GM19468 (cell line): ENCODE data around the gene IFIT1B.
"Not testable (repeated sequence)": the region's sequence is repeated elsewhere in the genome, so short reads cannot be mapped to it uniquely, and the experiment has no call there.

ENCODE experiments used
- ATAC-seq: cut with Tn5 transposase; IDR thresholded peaks from one replicate; pipeline ENCODE4 v1.9.1; 2021; ENCODE audit warnings: mild to moderate bottlenecking, moderate library complexity, moderate number of reproducible peaks; ENCODE audit not compliant: unreplicated experiment; ENCODE audit errors: extremely low read depth

The IFIT1B gene

DNA sequence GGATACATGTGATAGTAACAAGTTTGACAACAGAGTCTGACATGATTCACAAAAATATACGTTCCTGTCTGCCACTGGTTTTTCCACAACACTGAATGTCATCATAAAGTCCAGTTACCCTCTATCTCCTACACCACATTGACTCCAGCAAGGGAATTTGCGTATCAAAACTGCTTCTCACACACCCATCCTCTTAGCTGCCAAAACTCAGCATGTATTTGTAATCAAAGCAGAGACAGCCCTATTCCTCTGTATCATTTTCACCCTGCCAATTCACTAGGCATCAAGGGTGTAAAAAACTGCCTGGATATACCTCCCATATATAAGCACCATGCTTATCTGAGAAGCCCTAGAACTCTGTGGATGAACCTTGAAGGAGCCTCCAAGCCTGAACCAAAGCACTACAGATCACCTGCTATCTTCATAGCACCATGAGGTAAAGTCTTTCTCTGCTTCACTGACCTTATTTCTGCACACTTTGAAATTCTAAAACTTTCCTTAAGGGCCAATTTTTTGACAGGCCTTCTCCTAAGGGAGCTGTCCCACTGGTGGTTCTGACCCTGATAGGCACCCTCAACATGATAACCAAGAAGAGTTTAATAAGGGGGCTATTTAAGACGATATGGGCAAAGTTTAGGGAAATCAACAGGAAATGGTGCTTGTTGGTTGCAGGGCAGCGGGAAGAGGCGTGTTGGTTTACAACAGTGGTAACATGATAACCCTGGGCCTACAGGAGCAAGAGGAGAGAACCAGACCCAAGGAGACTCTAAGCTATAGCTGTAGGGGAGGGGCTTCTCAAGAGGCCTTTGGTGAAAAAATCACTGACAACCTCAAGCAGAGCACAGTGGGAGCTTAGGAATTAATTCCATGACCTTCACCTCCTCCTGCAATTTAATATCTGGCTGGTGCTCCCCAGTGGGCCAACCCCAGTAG is at the start of gene IFIT1B:
Gene IFIT1B, plus strand, starts transcription at position 352 of the 933 bp plus-strand sequence. Its CDS starts 80 bp downstream, at position 432.
- no peak for ATAC-seq

GRCh38 chr10:89329151-89329550 is 48.7 kb upstream of the IFIT1B start:
- ATAC-seq: no peak

- not testable (repeated sequence) for ATAC-seq
These were observed 47.8 kb upstream of the IFIT1B start for GRCh38 chr10:89330014-89330413.

GRCh38 chr10:89330537-89331212 is 47.2 kb upstream of the IFIT1B start:
- no peak for ATAC-seq

DNA sequence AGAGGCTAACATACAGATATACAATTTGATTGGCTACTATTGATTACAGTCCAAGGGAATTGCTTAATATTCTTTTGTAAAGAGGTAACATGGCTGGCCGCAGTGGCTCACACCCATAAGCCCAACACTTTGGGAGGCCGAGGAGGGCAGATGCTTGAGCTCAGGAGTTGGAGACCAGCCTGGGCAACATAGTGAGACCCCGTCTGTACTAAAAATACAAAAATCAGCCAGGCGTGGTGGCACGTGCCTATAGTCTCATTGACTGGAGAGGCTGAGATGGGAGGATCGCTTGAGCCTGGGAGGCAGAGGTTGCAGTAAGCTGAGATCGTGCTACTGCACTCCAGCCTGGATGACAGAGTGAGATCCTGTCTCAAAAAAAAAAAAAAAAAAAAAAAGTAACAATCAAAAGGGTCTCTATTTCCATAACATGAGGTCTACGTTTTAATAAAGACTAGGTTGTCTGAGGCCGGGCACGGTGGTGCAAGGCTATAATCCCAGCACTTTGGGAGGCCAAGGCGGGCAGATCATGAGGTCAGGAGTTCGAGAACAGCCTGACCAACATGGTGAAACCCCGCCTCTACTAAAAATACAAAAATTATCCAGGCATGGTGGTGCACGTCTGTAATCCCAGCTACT is 46.3 kb upstream of the IFIT1B start:
- ATAC-seq: not testable (repeated sequence)

DNA sequence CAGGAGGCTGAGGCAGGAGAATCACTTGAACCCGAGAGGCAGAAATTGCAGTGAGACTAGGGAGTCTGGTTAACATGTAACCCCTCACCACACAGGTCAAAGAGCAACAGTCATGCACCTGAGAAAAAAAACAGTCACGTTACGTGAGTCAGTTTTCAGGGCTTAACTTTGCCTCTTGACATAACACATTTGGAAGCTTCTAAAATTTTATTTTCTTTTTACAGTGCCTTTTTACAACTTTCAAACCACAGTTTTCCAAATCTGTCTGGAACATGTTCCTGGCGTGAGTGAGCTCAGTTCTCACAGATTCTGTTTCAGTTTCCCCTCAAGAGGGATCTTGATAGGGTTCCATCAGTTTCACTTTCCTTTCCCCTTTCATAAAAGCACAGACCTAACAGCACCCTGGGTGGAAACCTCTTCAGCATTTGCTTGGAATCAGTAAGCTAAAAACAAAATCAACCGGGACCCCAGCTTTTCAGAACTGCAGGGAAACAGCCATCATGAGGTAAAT is 45.7 kb upstream of the IFIT1B start:
- no peak for ATAC-seq

DNA sequence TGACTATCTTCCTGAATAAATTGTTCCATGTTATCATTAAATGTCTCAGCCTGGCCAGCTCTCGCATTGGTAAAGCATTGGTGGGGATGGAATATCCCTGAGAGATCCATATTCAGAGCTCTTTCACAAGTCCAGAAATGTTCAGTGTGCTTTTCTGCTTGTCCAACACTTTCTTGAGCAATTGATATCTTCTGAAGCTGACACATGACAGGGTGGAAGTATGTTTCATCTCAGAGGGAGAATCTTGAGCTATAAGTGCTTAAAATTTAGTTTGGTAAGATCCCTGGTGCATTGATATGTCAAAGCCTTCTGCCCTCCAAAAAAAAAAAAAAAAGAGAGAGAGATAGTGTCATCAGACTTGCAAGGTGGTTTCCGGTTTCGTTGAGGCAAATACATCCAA is 42.6 kb upstream of the IFIT1B start:
- ATAC-seq: no peak

DNA sequence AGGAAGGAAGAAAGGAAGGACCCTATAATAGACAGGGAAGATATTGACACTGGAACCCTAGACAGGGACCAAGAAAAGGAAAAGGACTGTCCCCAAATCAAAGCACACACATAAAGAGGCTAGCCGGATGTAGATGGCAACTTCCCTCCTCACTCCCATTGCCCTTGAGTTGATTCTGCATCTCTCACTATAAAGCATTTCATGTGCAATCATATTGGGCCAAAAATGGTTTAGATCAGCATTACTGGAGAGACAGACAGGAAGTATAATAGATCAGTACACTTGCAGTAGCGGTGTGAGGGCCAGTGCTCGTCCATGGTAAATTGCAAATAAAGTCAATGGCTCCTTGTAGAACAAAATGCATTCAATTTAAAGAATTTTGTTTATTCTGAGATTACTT is 41.6 kb upstream of the IFIT1B start:
- no peak for ATAC-seq

DNA sequence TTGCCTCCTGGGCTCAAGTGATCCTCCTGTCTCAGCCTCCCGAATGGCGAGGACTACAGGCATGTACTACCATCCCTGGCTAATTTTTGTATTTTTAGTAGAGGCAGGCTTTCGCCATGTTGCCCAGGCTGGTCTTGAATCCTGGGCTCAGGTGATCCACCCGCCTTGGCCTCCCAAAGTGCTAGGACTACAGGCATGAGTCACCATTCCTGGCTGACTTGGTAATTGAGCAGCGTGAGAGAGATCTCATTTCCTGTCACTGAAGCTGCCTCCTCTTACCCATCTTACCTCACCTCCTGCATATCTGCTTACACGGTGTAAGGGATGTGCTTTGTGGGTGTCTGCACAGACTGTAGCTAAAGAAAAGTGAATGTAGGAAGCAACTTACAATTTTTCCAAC is 40.4 kb upstream of the IFIT1B start:
- ATAC-seq: no peak

DNA sequence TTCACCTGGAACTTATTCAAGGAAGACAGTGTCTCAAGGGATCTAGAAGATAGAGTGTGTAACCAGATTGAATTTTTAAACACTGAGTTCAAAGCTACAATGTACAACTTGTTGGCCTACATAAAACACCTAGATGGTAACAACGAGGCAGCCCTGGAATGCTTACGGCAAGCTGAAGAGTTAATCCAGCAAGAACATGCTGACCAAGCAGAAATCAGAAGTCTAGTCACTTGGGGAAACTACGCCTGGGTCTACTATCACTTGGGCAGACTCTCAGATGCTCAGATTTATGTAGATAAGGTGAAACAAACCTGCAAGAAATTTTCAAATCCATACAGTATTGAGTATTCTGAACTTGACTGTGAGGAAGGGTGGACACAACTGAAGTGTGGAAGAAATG is 39.1 kb upstream of the IFIT1B start:
- ATAC-seq: no peak

DNA sequence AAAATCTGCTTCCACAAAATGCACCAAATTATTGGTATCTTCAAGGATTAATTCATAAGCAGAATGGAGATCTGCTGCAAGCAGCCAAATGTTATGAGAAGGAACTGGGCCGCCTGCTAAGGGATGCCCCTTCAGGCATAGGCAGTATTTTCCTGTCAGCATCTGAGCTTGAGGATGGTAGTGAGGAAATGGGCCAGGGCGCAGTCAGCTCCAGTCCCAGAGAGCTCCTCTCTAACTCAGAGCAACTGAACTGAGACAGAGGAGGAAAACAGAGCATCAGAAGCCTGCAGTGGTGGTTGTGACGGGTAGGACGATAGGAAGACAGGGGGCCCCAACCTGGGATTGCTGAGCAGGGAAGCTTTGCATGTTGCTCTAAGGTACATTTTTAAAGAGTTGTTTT is 38.0 kb upstream of the IFIT1B start:
- no peak for ATAC-seq

- ATAC-seq: no peak
These were observed 36.2 kb upstream of the IFIT1B start for GRCh38 chr10:89341649-89342048.

DNA sequence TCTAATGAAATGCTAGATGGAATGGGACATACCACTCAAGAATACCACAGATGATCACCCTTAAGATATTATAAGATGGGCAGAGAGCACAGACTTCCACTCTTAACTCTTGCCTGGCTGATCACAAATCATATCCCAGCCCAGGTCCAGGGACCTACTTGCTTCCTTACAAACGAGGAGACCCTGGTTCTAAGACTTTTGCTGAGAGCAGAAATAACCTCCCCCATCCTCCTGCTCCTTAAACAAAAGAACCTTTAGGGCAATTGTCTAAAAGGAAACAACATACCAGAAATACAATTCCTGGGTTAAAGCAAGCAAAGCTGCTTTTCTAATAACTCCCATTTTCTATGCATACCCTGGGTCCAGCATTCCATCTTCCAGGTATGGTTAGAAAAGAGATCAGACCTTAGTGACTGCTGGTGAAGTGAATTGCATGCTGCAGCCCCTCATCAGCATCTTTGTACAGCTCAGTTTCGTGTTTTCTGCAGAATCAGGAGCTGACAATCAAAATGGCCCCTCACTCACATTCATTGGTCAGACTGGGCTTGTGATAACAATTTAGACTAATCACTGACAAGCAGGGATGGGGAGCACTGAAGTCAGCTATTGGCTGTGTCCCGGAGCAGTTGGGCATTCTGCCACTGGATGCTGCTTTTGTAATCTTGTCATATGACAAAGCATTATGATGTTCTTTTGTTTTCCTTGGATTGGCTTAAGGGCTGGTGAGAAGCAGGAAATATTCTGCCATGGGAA is 35.5 kb upstream of the IFIT1B start:
- no peak for ATAC-seq

DNA sequence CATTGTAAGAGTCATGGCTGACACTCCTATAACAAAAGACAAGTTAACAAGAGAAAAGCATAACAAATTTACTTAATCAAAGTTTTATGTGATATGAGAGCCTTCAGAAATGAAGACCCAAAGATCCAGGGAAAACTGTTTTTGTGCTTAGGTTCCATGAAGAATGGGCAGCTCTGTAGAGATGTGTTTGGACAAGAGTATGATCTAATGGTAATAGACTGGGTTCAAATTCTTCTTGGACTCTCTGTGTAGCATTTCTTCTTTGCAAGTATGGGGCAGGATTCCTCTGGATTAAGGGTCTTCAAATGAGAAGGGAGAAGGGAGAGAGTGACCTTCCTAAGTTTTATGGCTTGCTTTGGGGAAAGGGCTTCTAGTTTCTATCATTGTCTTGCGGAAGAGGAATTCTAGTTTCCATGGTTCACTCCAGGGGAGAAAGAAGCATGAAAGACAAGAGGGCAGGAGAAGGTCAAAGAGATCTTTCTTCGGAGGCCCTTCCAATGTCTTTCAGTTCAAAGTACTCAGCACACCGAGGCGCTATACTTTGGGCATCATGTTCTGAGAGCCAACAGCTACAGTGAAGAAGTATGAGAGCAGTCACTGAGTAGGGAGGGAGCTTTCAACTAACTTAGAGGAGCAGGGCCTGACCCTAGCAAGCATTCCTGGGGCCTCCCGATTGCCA is 34.6 kb upstream of the IFIT1B start:
- ATAC-seq: no peak

DNA sequence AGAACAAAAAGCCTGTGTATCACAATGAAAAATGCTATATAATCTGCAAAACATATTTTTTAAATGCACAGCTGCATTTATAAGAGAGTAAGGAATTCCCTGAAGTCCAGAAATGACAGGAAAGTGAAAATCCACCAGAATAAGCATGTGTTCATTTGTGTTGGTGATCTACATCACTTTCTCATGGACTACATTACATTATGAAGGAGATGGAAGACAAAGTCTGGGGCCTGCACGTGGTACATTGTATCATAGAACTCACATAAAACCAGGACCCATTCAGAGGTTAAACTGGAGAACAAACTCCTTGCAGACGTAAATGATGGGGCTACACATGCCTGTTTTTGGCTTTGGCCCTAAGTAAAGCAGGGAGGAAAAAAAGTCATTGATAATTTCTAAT is 33.7 kb upstream of the IFIT1B start:
- ATAC-seq: no peak

- no peak for ATAC-seq
These were observed 32.4 kb upstream of the IFIT1B start for GRCh38 chr10:89345367-89346000.

DNA sequence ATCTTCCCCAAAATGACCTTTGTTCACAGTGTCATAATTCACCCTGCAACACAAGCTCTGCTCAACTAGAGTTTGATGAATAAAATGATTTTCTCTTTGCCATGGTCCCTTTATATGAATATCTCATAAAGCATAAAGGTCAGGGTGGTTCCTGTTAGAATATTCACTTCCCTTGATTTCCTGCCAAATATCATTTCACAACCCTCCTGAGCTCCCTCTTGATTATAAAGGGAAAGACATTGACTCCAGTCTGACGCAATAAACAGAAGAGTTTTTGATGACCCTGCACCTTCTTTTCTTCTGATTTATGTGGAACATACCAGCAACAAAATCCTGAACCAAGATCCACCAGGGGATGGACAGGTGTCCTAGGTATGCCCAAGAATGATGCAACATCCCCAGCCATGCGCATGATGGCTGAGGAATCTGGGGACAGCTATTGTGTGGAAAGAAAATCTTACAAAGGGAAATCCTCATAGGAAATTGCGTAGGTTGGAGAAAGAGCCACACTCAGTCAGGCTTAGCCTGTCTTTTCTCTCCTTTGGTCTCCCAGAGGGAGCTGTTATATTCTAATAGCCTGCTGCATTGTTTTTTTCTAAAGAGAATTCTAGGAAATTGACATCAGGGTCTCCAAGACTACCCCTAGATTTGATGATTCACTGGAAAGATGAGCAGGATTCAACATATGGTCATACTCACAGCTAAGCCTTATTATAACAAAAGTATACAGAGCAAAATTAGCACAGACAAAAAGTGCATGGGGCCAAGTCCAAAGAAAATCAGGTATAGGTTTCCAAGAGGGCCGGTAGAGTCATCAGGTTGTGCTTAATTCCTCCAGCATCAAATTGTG is 31.2 kb upstream of the IFIT1B start:
- no peak for ATAC-seq
